ENCODE data around the gene HS6ST1.

HS6ST1 gene

GRCh38 chr2:128263902-128264331, 54.8 kb downstream of the HS6ST1 start:
- no peak overlapping the region for H3K4me3 ChIP-seq (ENCODE audit: low read depth in 1 of 2, low read length in 1 of 2)
- H3K36me3 ChIP-seq, result no peaks in the 10 kb centered on the region
- no peaks in the 10 kb centered on the region for H3K27me3 ChIP-seq
- TF ChIP-seq CTCF (IDR thresholded peaks at IDR 0.05), result no peak
- no peak overlapping the region for H3K27ac ChIP-seq
- no peaks in the 10 kb centered on the region for H3K4me1 ChIP-seq (ENCODE audit: control insufficient read depth in 1 of 2, insufficient read depth in 1 of 2, low read depth in 1 of 2, low read length in 1 of 2)
- no peaks in the 10 kb centered on the region for H3K9me3 ChIP-seq

GRCh38 chr2:128262315-128263253, 56.1 kb downstream of the HS6ST1 start:
- H3K9me3 ChIP-seq, result no peaks in the 10 kb centered on the region
- no peaks in the 10 kb centered on the region for H3K27me3 ChIP-seq
- H3K4me1 ChIP-seq (ENCODE audit: control insufficient read depth in 1 of 2, insufficient read depth in 1 of 2, low read depth in 1 of 2, low read length in 1 of 2), result no peaks in the 10 kb centered on the region
- no peak for TF ChIP-seq CTCF (IDR thresholded peaks at IDR 0.05)
- H3K4me3 ChIP-seq (ENCODE audit: low read depth in 1 of 2, low read length in 1 of 2), result no peak overlapping the region
- no peak overlapping the region for H3K27ac ChIP-seq
- no peaks in the 10 kb centered on the region for H3K36me3 ChIP-seq

GRCh38 chr2:128261245-128262128, 57.2 kb downstream of the HS6ST1 start:
- Histone ChIP-seq H3K27ac (no peak overlapping the region), H3K4me1 (ENCODE audit: control insufficient read depth in 1 of 2, insufficient read depth in 1 of 2, low read depth in 1 of 2, low read length in 1 of 2) (no peaks in the 10 kb centered on the region), H3K4me3 (ENCODE audit: low read depth in 1 of 2, low read length in 1 of 2) (no peak overlapping the region), H3K27me3 (no peaks in the 10 kb centered on the region), H3K9me3 (no peaks in the 10 kb centered on the region), H3K36me3 (no peaks in the 10 kb centered on the region)
- no peak for TF ChIP-seq CTCF (IDR thresholded peaks at IDR 0.05)

GRCh38 chr2:128260239-128261138, 58.2 kb downstream of the HS6ST1 start:
- Histone ChIP-seq H3K4me3 (ENCODE audit: low read depth in 1 of 2, low read length in 1 of 2) (no peak overlapping the region), H3K36me3 (no peaks in the 10 kb centered on the region), H3K4me1 (ENCODE audit: control insufficient read depth in 1 of 2, insufficient read depth in 1 of 2, low read depth in 1 of 2, low read length in 1 of 2) (no peaks in the 10 kb centered on the region), H3K27ac (no peak overlapping the region), H3K27me3 (no peaks in the 10 kb centered on the region), H3K9me3 (no peaks in the 10 kb centered on the region)
- TF ChIP-seq CTCF (IDR thresholded peaks at IDR 0.05), result no peak

- no peak for TF ChIP-seq CTCF (IDR thresholded peaks at IDR 0.05)
- no peaks in the 10 kb centered on the region for H3K4me1 ChIP-seq (ENCODE audit: control insufficient read depth in 1 of 2, insufficient read depth in 1 of 2, low read depth in 1 of 2, low read length in 1 of 2)
- H3K4me3 ChIP-seq (ENCODE audit: low read depth in 1 of 2, low read length in 1 of 2), result no peak overlapping the region
- no peaks in the 10 kb centered on the region for H3K27me3 ChIP-seq
- H3K27ac ChIP-seq, result no peak overlapping the region
- no peaks in the 10 kb centered on the region for H3K9me3 ChIP-seq
- H3K36me3 ChIP-seq, result no peaks in the 10 kb centered on the region
Observed at GRCh38 chr2:128259585-128259984, 59.1 kb downstream of the HS6ST1 start.

Measured in neutrophil (primary cell).